HepG2 (cell line): ENCODE measurements around the gene FGD5. TPM values are rescaled to one million over a fixed set of nuclear protein-coding genes. Genes with fewer than 3 reads are reported as not detected.

Experiments
- FOXC1 ChIP-seq: sonication (generic); formaldehyde crosslinking; IDR thresholded peaks from 2 replicates; pipeline ENCODE4 v1.8.0; 2022; ENCODE audit warnings: mild to moderate bottlenecking, missing genetic modification reagents, borderline replicate concordance
- HNRNPK ChIP-seq: fragments of 200-400 bp; formaldehyde crosslinking; IDR thresholded peaks from 2 replicates; pipeline ENCODE4 v1.6.1; 2018; ENCODE audit warnings: low read length, low read depth, moderate library complexity, mild to moderate bottlenecking; ENCODE audit not compliant: poor library complexity, severe bottlenecking
- KDM6A ChIP-seq: IDR thresholded peaks from 2 replicates; pipeline ENCODE4 v1.6.1; 2016; ENCODE audit warnings: low read depth
- LCORL ChIP-seq, 2 experiments: fragments of 450-650 bp in 1 of 2; sonication (generic) in 1 of 2; formaldehyde crosslinking in 1 of 2; IDR thresholded peaks; 2 replicates each; pipeline versions ENCODE4 v1.5.0 to v1.6.1; 2017 to 2020; ENCODE audit warnings: antibody characterized with exemption in 1 of 2, missing genetic modification reagents in 1 of 2
- PCBP1 ChIP-seq: fragments of 200-400 bp; formaldehyde crosslinking; IDR thresholded peaks from 2 replicates; pipeline ENCODE4 v1.6.1; 2017; ENCODE audit warnings: mild to moderate bottlenecking, low read depth, low read length, borderline replicate concordance
- ZFX ChIP-seq: sonication (generic); formaldehyde crosslinking; IDR thresholded peaks from 2 replicates; pipeline ENCODE4 v1.4.0; 2020; ENCODE audit warnings: mild to moderate bottlenecking, low read depth, missing genetic modification reagents, moderate library complexity
- ZNF607 ChIP-seq: sonication (generic); formaldehyde crosslinking; IDR thresholded peaks from 2 replicates; pipeline ENCODE4 v1.5.1; 2020; ENCODE audit warnings: missing genetic modification reagents, mild to moderate bottlenecking, borderline replicate concordance
- ZSCAN9 ChIP-seq: IDR thresholded peaks from 2 replicates; pipeline ENCODE4 v1.6.1; 2016; ENCODE audit warnings: borderline replicate concordance
- polyA plus RNA-seq, 8 experiments: library from polyadenylated mRNA; depleted of rRNA in 3 of 8; stranded (reverse) in 7 of 8; unstranded in 1 of 8; fragments of >200 nt; fragmentation: Illumina TruSeq in 4 of 8; extraction: Trizol in 4 of 8; gene quantifications; 2 replicates each; pipeline versions ENCODE4 v1.2.1 to v1.2.3, GENCODE V29; 2011 to 2016; ENCODE audit warnings: low read depth in 4 of 8, missing spikeins in 1 of 8, mixed read lengths in 1 of 8; ENCODE audit not compliant: insufficient read depth in 1 of 8
- total RNA-seq, 5 experiments: library from RNA; depleted of rRNA; stranded (reverse); fragments of >200 nt; fragmentation: Illumina TruSeq; extraction: Trizol; gene quantifications; 2 replicates each; pipeline ENCODE4 v1.2.3, GENCODE V29; 2016; ENCODE audit warnings: low read depth in 1 of 5
- TF ChIP-seq, protein P1 (sequence below): sonication (generic); formaldehyde crosslinking; IDR thresholded peaks from 2 replicates; pipeline ENCODE4 v1.9.0; 2021; ENCODE audit warnings: missing genetic modification reagents, borderline replicate concordance
- TF ChIP-seq, protein P2 (sequence below): sonication (generic); formaldehyde crosslinking; conservative IDR thresholded peaks from 2 replicates; pipeline ENCODE4 v1.5.0; 2020; ENCODE audit warnings: missing genetic modification reagents
- TF ChIP-seq, protein P3 (sequence below): sonication (generic); formaldehyde crosslinking; IDR thresholded peaks from one replicate; pipeline ENCODE4 v1.5.1; 2020; ENCODE audit warnings: mild to moderate bottlenecking, missing genetic modification reagents; ENCODE audit errors: not compliant biosample characterization
- TF ChIP-seq, protein P4 (sequence below): IDR thresholded peaks from 2 replicates; pipeline ENCODE4 v1.6.1; 2016; ENCODE audit warnings: missing genetic modification reagents, missing compliant biosample characterization
- TF ChIP-seq, protein P5 (sequence below): sonication (generic); formaldehyde crosslinking; IDR thresholded peaks from 2 replicates; pipeline ENCODE4 v1.8.0; 2022; ENCODE audit warnings: low read depth, missing genetic modification reagents

The FGD5 gene
- total and polyA plus RNA-seq, 2 of the 13 experiments (the other 11 are each of a cell fraction or from before 2014, with no cell fraction given), result 0.17 TPM; not detected in 1

DNA sequence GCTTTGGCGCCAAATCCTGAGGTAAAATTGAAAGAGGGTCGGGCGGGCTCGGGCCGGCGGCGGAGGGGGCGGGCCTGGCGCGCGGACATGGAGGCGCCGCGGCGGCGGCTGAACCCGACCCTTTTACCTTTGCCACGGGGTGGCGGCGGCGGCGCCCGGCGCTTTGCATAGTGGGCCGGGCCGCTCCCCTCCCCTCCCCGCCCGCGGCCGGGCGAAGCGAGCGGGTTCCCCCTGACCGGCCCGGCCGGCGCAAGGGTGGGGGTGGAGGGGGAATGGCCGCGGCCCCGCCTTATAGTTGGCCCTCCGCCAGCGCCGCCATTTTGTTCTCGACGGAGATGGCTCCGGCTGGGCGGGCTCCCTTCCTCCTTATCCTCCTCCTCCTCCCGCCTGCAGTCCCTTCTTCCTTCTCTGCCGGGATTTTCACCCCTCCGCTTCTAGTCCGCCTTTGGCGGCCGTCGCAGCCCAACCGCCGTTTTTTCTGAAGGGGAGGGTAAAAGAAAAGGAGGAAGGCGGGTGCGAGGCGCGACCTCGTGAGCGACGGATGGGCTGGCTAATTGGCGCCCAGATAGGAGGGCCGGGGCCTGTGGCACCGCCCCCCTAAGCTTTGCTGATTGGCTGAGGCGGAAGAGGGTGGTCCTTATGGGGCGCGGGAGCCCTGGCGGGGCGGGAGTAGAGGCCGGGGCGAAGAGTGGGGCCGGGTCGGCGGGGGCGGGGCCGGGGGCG is 129.3 kb downstream of the FGD5 start (continued):
- TF ChIP-seq, protein P1, sequence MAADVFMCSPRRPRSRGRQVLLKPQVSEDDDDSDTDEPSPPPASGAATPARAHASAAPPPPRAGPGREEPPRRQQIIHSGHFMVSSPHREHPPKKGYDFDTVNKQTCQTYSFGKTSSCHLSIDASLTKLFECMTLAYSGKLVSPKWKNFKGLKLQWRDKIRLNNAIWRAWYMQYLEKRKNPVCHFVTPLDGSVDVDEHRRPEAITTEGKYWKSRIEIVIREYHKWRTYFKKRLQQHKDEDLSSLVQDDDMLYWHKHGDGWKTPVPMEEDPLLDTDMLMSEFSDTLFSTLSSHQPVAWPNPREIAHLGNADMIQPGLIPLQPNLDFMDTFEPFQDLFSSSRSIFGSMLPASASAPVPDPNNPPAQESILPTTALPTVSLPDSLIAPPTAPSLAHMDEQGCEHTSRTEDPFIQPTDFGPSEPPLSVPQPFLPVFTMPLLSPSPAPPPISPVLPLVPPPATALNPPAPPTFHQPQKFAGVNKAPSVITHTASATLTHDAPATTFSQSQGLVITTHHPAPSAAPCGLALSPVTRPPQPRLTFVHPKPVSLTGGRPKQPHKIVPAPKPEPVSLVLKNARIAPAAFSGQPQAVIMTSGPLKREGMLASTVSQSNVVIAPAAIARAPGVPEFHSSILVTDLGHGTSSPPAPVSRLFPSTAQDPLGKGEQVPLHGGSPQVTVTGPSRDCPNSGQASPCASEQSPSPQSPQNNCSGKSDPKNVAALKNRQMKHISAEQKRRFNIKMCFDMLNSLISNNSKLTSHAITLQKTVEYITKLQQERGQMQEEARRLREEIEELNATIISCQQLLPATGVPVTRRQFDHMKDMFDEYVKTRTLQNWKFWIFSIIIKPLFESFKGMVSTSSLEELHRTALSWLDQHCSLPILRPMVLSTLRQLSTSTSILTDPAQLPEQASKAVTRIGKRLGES, result no peak
- TF ChIP-seq, protein P2, sequence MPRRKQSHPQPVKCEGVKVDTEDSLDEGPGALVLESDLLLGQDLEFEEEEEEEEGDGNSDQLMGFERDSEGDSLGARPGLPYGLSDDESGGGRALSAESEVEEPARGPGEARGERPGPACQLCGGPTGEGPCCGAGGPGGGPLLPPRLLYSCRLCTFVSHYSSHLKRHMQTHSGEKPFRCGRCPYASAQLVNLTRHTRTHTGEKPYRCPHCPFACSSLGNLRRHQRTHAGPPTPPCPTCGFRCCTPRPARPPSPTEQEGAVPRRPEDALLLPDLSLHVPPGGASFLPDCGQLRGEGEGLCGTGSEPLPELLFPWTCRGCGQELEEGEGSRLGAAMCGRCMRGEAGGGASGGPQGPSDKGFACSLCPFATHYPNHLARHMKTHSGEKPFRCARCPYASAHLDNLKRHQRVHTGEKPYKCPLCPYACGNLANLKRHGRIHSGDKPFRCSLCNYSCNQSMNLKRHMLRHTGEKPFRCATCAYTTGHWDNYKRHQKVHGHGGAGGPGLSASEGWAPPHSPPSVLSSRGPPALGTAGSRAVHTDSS (CRISPR knock-in tag), result no peak
- TF ChIP-seq KDM6A (CRISPR knock-in tag), result no peak
- peak; percentile 32; the same call in 1 of the 2 replicates for TF ChIP-seq ZSCAN9 (CRISPR knock-in tag)
- TF ChIP-seq LCORL (IDR thresholded peaks at IDR 0.05), result no peak
- no peak for TF ChIP-seq LCORL (CRISPR knock-in tag; IDR thresholded peaks at IDR 0.05)
- no peak for TF ChIP-seq FOXC1 (CRISPR knock-in tag)
- TF ChIP-seq ZFX (CRISPR knock-in tag), result no peak; the same call in 1 of the 2 replicates
- peak; percentile 41 for TF ChIP-seq HNRNPK
- TF ChIP-seq, protein P3, sequence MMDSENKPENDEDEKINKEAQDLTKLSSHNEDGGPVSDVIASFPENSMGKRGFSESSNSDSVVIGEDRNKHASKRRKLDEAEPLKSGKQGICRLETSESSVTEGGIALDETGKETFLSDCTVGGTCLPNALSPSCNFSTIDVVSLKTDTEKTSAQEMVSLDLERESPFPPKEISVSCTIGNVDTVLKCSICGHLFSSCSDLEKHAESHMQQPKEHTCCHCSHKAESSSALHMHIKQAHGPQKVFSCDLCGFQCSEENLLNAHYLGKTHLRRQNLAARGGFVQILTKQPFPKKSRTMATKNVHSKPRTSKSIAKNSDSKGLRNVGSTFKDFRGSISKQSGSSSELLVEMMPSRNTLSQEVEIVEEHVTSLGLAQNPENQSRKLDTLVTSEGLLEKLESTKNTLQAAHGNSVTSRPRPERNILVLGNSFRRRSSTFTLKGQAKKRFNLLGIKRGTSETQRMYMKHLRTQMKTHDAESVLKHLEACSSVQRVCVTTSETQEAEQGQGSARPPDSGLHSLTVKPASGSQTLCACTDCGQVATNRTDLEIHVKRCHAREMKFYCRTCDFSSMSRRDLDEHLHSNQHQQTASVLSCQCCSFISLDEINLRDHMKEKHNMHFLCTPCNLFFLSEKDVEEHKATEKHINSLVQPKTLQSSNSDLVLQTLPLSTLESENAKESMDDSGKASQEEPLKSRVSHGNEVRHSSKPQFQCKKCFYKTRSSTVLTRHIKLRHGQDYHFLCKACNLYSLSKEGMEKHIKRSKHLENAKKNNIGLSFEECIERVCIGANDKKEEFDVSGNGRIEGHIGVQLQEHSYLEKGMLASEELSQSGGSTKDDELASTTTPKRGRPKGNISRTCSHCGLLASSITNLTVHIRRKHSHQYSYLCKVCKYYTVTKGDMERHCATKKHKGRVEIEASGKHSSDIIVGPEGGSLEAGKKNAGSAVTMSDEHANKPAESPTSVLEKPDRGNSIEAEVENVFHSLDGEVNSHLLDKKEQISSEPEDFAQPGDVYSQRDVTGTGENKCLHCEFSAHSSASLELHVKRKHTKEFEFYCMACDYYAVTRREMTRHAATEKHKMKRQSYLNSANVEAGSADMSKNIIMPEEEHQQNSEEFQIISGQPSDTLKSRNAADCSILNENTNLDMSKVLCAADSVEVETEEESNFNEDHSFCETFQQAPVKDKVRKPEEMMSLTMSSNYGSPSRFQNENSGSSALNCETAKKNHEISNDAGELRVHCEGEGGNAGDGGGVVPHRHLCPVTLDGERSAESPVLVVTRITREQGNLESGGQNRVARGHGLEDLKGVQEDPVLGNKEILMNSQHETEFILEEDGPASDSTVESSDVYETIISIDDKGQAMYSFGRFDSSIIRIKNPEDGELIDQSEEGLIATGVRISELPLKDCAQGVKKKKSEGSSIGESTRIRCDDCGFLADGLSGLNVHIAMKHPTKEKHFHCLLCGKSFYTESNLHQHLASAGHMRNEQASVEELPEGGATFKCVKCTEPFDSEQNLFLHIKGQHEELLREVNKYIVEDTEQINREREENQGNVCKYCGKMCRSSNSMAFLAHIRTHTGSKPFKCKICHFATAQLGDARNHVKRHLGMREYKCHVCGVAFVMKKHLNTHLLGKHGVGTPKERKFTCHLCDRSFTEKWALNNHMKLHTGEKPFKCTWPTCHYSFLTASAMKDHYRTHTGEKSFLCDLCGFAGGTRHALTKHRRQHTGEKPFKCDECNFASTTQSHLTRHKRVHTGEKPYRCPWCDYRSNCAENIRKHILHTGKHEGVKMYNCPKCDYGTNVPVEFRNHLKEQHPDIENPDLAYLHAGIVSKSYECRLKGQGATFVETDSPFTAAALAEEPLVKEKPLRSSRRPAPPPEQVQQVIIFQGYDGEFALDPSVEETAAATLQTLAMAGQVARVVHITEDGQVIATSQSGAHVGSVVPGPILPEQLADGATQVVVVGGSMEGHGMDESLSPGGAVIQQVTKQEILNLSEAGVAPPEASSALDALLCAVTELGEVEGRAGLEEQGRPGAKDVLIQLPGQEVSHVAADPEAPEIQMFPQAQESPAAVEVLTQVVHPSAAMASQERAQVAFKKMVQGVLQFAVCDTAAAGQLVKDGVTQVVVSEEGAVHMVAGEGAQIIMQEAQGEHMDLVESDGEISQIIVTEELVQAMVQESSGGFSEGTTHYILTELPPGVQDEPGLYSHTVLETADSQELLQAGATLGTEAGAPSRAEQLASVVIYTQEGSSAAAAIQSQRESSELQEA (CRISPR knock-in tag), result no peak
- TF ChIP-seq, protein P4, sequence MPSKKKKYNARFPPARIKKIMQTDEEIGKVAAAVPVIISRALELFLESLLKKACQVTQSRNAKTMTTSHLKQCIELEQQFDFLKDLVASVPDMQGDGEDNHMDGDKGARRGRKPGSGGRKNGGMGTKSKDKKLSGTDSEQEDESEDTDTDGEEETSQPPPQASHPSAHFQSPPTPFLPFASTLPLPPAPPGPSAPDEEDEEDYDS (CRISPR knock-in tag), result peak; percentile 67
- TF ChIP-seq PCBP1, result peak; percentile 78; the same call in 1 of the 2 replicates
- no peak for TF ChIP-seq ZNF607 (CRISPR knock-in tag)
- TF ChIP-seq, protein P5, sequence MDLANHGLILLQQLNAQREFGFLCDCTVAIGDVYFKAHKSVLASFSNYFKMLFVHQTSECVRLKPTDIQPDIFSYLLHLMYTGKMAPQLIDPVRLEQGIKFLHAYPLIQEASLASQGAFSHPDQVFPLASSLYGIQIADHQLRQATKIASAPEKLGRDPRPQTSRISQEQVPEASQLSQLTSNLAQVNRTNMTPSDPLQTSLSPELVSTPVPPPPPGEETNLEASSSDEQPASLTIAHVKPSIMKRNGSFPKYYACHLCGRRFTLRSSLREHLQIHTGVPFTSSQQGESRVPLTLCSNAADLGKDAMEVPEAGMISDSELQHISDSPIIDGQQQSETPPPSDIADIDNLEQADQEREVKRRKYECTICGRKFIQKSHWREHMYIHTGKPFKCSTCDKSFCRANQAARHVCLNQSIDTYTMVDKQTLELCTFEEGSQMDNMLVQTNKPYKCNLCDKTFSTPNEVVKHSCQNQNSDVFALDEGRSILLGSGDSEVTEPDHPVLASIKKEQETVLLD (CRISPR knock-in tag), result peak; percentile 92
